ENCODE data around the gene TNS4.
"Not testable (repeated sequence)": the region's sequence is repeated elsewhere in the genome, so short reads cannot be mapped to it uniquely, and the experiment has no call there.

TNS4 gene

GRCh38 chr17:40501499-40501911, at the start of gene TNS4:
Gene TNS4, minus strand, starts transcription at chr17:40501623. Its CDS starts 5,198 bp downstream, at chr17:40496425.
- no peak for DNase-seq

GRCh38 chr17:40550608-40551007, 49.2 kb upstream of the TNS4 start:
- no peak for DNase-seq

GRCh38 chr17:40548982-40549685, 47.7 kb upstream of the TNS4 start:
- peak; percentile 47 for DNase-seq

- DNase-seq, result no peak
These were observed 47.1 kb upstream of the TNS4 start for GRCh38 chr17:40548491-40548981.

- no peak for DNase-seq
These were observed 46.5 kb upstream of the TNS4 start for GRCh38 chr17:40547785-40548478.

- peak; percentile 66 for DNase-seq
These were observed 45.8 kb upstream of the TNS4 start for GRCh38 chr17:40547079-40547784.

GRCh38 chr17:40546497-40546896, 45.1 kb upstream of the TNS4 start:
- not testable (repeated sequence) for DNase-seq

GRCh38 chr17:40545660-40546059, 44.2 kb upstream of the TNS4 start:
- DNase-seq, result no peak

GRCh38 chr17:40542558-40543411, 41.4 kb upstream of the TNS4 start:
- DNase-seq, result no peak

GRCh38 chr17:40541873-40542557, 40.6 kb upstream of the TNS4 start:
- DNase-seq, result no peak

- DNase-seq, result no peak
These were observed 39.8 kb upstream of the TNS4 start for GRCh38 chr17:40541060-40541872.

GRCh38 chr17:40540448-40540847, 39.0 kb upstream of the TNS4 start:
- no peak for DNase-seq

- DNase-seq, result no peak
These were observed 38.4 kb upstream of the TNS4 start for GRCh38 chr17:40539711-40540411.

GRCh38 chr17:40538936-40539705, 37.7 kb upstream of the TNS4 start:
- no peak for DNase-seq

GRCh38 chr17:40538019-40538935, 36.9 kb upstream of the TNS4 start:
- DNase-seq, result no peak

GRCh38 chr17:40536295-40537171, 35.1 kb upstream of the TNS4 start:
- no peak for DNase-seq

GRCh38 chr17:40535924-40536294, 34.5 kb upstream of the TNS4 start:
- no peak for DNase-seq

GRCh38 chr17:40535438-40535837, 34.0 kb upstream of the TNS4 start:
- no peak for DNase-seq
